ENCODE results near the gene TMTC4.
"Not testable (repeated sequence)": the region's sequence is repeated elsewhere in the genome, so short reads cannot be mapped to it uniquely, and the experiment has no call there.

Gene TMTC4

DNA sequence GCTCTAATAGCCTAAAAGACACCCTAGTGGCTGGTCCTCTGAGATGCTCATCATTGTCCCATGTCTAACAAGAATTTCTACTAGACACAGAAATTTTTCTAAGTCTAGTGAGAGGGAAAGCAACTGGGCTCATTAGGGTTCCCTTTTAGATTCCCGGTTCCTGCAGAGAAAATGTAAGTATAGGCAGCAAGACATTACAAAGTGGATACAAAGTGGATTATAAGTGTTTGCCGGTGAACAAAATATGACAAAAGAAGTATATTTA is 20.8 kb upstream of the TMTC4 start:
- Histone ChIP-seq H3K4me3 (no peak overlapping the region), H3K36me3 (0 out of 22 replicates have a peak, but pooled peaks cover 0 to under 1% (median 0%) of the 10 kb centered on the region in 11 experiments), H3K9ac (no peak overlapping the region), H3K27ac (no peak overlapping the region), H3K27me3 (no peaks in the 10 kb centered on the region), H3K9me3 (replicated peaks in 1 of 11) (peaks cover 16 to 27% (median 24%) of the 10 kb centered on the region in 11 experiments), H3K4me1 (no peaks in the 10 kb centered on the region), H4K20me1 (no peaks in the 10 kb centered on the region), H3K4me2 (no peak overlapping the region)
- no peak for TF ChIP-seq Cebpa-rat (IDR thresholded peaks at IDR 0.05)

DNA sequence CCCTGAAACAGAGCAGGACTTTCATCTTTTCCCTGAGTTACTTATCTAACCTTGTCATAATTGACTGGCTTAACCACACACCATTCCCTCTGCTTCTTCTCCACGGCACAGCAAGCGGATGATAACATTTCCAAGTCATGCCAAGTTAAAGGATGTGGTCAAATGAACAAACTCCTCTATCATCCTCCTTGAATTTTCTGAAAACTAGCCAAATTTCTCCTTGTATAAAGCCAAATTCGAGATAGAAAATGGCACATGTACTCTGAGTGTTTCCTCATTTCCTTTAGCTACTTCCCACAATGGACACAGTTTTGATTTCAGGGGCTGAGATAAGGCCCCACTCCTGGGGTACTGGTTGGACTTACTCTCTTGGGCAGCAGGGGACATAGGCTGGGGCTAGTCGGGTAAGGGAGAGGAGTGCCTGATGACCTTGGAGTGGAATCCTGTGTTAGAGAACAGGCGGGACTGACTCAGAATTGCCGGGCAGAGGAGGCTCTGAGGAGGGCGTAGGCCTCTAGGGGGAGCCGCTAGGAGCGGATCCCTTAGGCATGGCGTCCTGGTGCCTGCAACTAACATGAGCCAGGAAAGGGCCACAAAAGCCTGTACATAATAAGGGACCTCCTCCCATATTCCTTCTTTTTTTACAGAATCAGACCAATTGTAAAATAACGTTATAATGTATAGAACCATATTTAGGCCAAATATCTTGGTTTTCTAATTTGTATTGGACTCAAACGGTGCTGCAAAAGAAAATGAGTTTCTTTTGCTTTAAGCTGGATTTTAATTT is 20.3 kb upstream of the TMTC4 start:
- H3K9ac ChIP-seq = no peak overlapping the region
- no peak overlapping the region for H3K4me2 ChIP-seq
- H3K27me3 ChIP-seq = no peaks in the 10 kb centered on the region
- H3K36me3 ChIP-seq = peaks cover 0 to 6% (median 0%) of the 10 kb centered on the region in 11 experiments; a peak in 1 of 22 replicates
- no peak overlapping the region for H3K4me3 ChIP-seq
- H3K4me1 ChIP-seq = no peaks in the 10 kb centered on the region
- no peak overlapping the region for H3K27ac ChIP-seq
- TF ChIP-seq Cebpa-rat (IDR thresholded peaks at IDR 0.05) = no peak
- H3K9me3 ChIP-seq (replicated peaks in 1 of 11) = peaks cover 21 to 32% (median 29%) of the 10 kb centered on the region in 11 experiments
- H4K20me1 ChIP-seq = no peaks in the 10 kb centered on the region

DNA sequence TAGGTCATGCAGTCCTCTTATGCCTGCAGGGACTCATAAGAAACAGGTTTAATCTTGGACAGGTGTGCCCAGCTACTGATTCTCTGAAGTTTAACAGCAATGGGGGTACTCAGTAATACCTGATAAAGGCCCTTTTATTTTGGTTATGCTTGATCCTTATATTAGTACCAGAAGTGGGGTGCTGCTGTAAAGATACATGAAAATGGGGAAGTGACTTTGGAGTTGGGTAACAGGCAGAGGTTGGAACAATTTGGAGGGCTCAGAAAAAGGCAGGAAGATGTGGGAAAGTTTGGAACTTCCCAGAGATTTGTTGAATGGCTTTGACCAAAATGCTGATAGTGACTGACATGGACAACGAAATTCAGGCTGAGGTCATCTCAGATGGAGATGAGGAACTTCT is 14.6 kb upstream of the TMTC4 start:
- H3K4me1 ChIP-seq = no peaks in the 10 kb centered on the region
- no peaks in the 10 kb centered on the region for H3K27me3 ChIP-seq
- H4K20me1 ChIP-seq = no peaks in the 10 kb centered on the region
- no peak overlapping the region for H3K9ac ChIP-seq
- peaks cover 0 to 7% (median 0%) of the 10 kb centered on the region in 11 experiments; a peak in 2 of 22 replicates for H3K36me3 ChIP-seq
- H3K4me2 ChIP-seq = no peak overlapping the region
- peaks cover 38 to 50% (median 42%) of the 10 kb centered on the region in 11 experiments for H3K9me3 ChIP-seq (replicated peaks in 1 of 11)
- no peak overlapping the region for H3K4me3 ChIP-seq
- TF ChIP-seq Cebpa-rat (IDR thresholded peaks at IDR 0.05) = no peak
- no peak overlapping the region for H3K27ac ChIP-seq

DNA sequence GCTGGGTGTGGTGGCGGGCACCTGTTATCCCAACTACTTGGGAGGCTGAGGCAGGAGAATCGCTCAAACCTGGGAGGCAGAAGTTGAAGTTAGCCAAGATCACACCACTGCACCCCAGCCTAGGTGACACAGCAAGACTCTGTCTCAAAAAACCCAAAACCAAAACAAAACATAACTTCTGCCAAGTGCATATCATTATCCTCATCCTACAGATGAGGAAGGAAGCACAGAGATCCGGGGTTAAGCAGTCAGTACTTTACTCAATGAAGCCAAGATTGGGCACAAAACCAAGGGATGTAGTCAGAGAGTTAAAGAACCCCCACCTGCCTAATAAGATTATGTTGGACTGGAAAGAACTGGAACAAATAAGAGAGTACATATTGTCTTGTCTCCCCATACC is 5.5 kb upstream of the TMTC4 start:
- Histone ChIP-seq H3K27ac (no peak overlapping the region), H3K9ac (no peak overlapping the region), H3K4me3 (no peak overlapping the region), H3K36me3 (no peaks in the 10 kb centered on the region), H4K20me1 (no peaks in the 10 kb centered on the region), H3K4me1 (peaks cover 0 to 8% (median 6%) of the 10 kb centered on the region in 10 experiments; a peak in 7 of 20 replicates), H3K9me3 (replicated peaks in 1 of 11) (no peaks in the 10 kb centered on the region), H3K4me2 (no peak overlapping the region), H3K27me3 (peaks cover 0 to 5% (median 0%) of the 10 kb centered on the region in 11 experiments; a peak in 3 of 22 replicates)
- TF ChIP-seq Cebpa-rat (IDR thresholded peaks at IDR 0.05) = no peak

DNA sequence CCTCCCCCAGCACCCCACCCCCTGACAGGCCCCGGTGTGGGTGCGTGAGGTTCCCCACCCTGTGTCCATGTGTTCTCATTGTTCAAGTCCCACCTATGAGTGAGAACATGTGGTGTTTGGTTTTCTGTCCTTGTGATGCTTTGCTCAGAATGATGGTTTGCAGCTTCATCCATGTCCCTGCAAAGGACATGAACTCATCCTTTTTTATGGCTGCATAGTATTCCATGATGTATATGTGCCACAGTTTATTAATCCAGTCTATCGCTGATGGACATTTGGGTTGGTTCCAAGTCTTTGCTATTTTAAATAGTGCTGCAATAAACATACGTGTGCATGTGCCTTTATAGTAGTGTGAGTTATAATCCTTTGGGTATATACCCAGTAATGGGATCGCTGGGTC is 2.5 kb upstream of the TMTC4 start:
- peaks cover 0 to 16% (median 14%) of the 10 kb centered on the region in 11 experiments; a peak in 18 of 22 replicates for H4K20me1 ChIP-seq
- not testable (repeated sequence) for H3K27me3 ChIP-seq; H3K36me3 ChIP-seq; H3K4me3 ChIP-seq; H3K9me3 ChIP-seq (replicated peaks in 1 of 11); H3K27ac ChIP-seq; H3K9ac ChIP-seq; H3K4me2 ChIP-seq
- peaks cover 14 to 23% (median 22%) of the 10 kb centered on the region in 10 experiments for H3K4me1 ChIP-seq

DNA sequence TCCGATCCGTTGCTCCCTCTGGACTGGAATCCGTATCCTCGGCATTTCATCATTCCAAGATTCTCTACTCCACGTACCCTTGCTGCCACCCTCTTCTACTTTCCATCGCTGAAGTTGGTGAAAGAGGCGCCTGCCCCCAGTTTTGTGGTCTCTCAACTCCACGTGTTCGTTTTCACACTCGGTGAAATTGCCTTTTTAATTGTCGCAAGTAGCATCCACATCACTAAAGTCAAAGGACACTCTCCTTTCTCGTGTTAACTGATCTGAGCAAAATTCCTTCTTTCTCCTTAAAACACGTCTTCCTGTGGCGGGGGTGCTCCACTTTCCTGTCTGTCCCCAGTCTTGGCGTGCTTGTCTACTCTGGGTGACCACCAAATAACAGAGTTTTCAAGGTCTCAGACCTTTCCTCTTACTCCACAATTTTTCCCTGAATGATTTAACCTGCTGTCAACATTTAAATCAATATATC is 1.1 kb upstream of the TMTC4 start:
- H3K4me2 ChIP-seq = peak overlapping the region; percentile 80 to 97 (median 90)
- peaks cover 0 to 5% (median 0%) of the 10 kb centered on the region in 11 experiments; a peak in 3 of 22 replicates for H3K27me3 ChIP-seq
- peak overlapping the region; percentile 88 to 98 (median 92) for H3K4me3 ChIP-seq
- no peaks in the 10 kb centered on the region for H3K9me3 ChIP-seq (replicated peaks in 1 of 11)
- H3K9ac ChIP-seq = peak overlapping the region in 5 of 11 experiments; percentile 73 to 98 (median 92); a peak in 10 of 22 replicates
- peaks cover 14 to 26% (median 24%) of the 10 kb centered on the region in 10 experiments for H3K4me1 ChIP-seq
- peaks cover 0 to 30% (median 24%) of the 10 kb centered on the region in 11 experiments; a peak in 18 of 22 replicates for H4K20me1 ChIP-seq
- H3K36me3 ChIP-seq = peaks cover 0 to 7% (median 0%) of the 10 kb centered on the region in 11 experiments; a peak in 6 of 22 replicates
- H3K27ac ChIP-seq = no peak overlapping the region; a peak in 1 of 22 replicates
- TF ChIP-seq Cebpa-rat (IDR thresholded peaks at IDR 0.05) = no peak

DNA sequence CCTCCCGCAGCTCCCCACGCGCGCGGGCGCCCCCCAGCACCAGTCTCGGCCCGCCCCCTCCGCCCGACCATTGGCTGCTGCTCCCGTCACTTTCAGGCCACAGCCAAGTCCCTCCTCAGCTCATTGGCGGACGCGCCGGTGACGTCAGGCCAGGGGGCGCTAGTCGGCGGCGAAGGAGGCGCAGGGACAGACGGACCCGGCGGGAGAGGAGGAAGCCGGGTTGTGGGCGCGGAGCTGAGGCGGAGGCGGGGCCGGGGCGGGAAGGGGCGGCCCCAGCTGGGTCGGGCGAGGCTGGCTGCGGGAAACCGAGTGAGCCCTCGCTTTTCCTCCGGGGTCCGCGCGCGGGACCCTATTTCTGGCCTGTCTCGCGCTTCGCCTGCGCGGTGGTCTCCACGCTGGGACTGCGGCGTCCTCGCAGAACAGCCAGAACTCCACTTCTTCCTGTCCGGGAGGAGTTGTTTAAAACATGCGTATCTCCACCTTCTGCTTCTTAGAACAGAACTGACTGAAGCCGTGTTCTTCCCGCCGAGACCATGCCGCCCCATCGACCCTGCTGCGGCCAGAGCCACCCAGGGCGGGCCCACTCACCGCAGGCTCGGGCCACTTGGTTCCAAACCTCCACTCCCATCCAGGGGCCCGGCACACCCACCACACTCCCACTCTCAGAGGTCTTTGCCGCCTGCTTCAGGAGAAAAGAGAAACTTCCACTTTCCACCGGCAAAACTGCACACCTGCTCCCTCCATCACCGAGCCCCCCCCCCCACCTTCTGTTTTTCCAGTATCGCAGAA is 471 bp upstream of the TMTC4 start:
- Histone ChIP-seq H3K9ac (peak overlapping the region; percentile 84 to 98 (median 93)), H3K36me3 (peaks cover 0 to 13% (median 6%) of the 10 kb centered on the region in 11 experiments; a peak in 14 of 22 replicates), H3K9me3 (replicated peaks in 1 of 11) (no peaks in the 10 kb centered on the region), H3K27ac (peak overlapping the region; percentile 82 to 96 (median 94); a peak in 21 of 22 replicates), H3K27me3 (peaks cover 0 to 5% (median 0%) of the 10 kb centered on the region in 11 experiments; a peak in 3 of 22 replicates), H3K4me3 (peak overlapping the region; percentile 88 to 98 (median 92)), H3K4me1 (peaks cover 14 to 26% (median 24%) of the 10 kb centered on the region in 10 experiments), H3K4me2 (peak overlapping the region; percentile 80 to 97 (median 90)), H4K20me1 (peaks cover 0 to 36% (median 25%) of the 10 kb centered on the region in 11 experiments; a peak in 18 of 22 replicates)
- TF ChIP-seq Cebpa-rat (IDR thresholded peaks at IDR 0.05) = no peak

DNA sequence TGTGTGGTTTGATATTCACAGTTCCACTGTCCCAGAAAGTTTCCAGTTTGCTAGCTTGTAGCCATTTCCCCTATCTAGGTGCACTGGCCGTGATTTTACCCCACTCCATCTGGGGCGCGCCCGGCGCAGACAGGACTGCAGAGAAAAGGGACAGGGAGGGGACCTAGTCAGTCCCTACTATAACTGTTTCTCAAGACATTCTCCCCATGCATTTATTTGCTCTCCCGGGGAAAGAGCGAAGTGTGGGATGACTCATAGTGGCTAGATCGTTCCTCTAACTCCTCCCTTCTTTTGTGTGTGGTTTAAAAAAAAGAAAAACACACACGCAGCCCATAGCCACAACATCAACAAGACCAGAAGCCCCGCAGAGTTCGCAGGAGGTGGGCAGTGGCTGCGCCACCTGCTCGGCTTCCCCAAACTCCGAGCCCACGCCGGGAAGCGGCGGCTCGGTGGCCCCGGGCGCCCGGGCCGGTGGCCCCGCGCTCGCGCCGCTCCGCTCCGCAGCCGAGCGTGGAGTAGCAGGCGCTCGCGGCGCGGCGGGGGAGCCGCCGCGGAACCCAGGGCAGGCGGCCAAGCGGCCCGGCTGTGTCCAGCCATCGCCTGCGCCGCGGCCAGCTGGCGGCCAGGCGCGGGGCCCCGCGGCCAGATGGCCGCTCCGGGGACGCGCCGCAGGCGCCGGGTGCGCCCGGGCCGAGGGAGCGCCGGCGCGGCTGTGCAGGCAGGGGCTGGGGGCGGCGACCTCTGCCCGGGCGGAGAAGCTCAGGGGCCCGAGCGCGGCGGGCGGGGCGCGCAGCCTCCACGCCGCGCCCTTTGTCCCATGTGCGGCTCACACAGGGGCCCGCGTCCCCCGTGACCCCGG is 653 bp downstream of the TMTC4 start:
- peaks cover 0 to 46% (median 25%) of the 10 kb centered on the region in 11 experiments; a peak in 18 of 22 replicates for H4K20me1 ChIP-seq
- H3K9ac ChIP-seq = peak overlapping the region; percentile 84 to 98 (median 93)
- peak overlapping the region; percentile 88 to 98 (median 92) for H3K4me3 ChIP-seq
- TF ChIP-seq Cebpa-rat (IDR thresholded peaks at IDR 0.05) = no peak
- peaks cover 0 to 24% (median 17%) of the 10 kb centered on the region in 11 experiments; a peak in 19 of 22 replicates for H3K36me3 ChIP-seq
- H3K27me3 ChIP-seq = peaks cover 0 to 5% (median 0%) of the 10 kb centered on the region in 11 experiments; a peak in 3 of 22 replicates
- H3K27ac ChIP-seq = peak overlapping the region; percentile 82 to 96 (median 94)
- peaks cover 14 to 26% (median 24%) of the 10 kb centered on the region in 10 experiments for H3K4me1 ChIP-seq
- H3K4me2 ChIP-seq = peak overlapping the region; percentile 87 to 97 (median 92)
- no peaks in the 10 kb centered on the region for H3K9me3 ChIP-seq (replicated peaks in 1 of 11)
